DOHH2 (cell line): Measurements from ENCODE around the gene DNASE1L2.
"Not testable (repeated sequence)": the region's sequence is repeated elsewhere in the genome, so short reads cannot be mapped to it uniquely, and the experiment has no call there.

Experiments used
- H3F3A ChIP-seq: fragments of 200-600 bp; sonication (generic), shearing (Covaris generic); 2 replicates; pipeline ENCODE4 v1.6.0; 2016; ENCODE audit warnings: antibody characterized with exemption, mild to moderate bottlenecking; ENCODE audit not compliant: control insufficient read depth, insufficient read depth
- H3K27ac ChIP-seq: fragments of 200-600 bp; sonication (generic); 2 replicates; pipeline ENCODE4 v1.5.1; 2014; ENCODE audit warnings: low read depth, mild to moderate bottlenecking, low read length, moderate library complexity
- H3K27me3 ChIP-seq: fragments of 200-600 bp; sonication (generic); 2 replicates; pipeline ENCODE4 v1.6.1; 2014; ENCODE audit warnings: mild to moderate bottlenecking, low read length, mixed read lengths; ENCODE audit not compliant: control insufficient read depth
- H3K36me3 ChIP-seq: fragments of 200-600 bp; sonication (generic); 2 replicates; pipeline ENCODE4 v1.6.1; 2014; ENCODE audit warnings: mild to moderate bottlenecking, low read length, moderate library complexity, mixed read lengths; ENCODE audit not compliant: control insufficient read depth
- H3K4me1 ChIP-seq: fragments of 200-600 bp; sonication (generic); 2 replicates; pipeline ENCODE4 v1.6.1; 2014; ENCODE audit warnings: mild to moderate bottlenecking, low read length, mixed read lengths; ENCODE audit not compliant: control insufficient read depth
- H3K4me2 ChIP-seq: fragments of 200-600 bp; sonication (generic); 2 replicates; pipeline ENCODE4 v1.6.0; 2014; ENCODE audit warnings: mild to moderate bottlenecking, low read length, moderate library complexity
- H3K4me3 ChIP-seq: fragments of 200-600 bp; sonication (generic); 2 replicates; pipeline ENCODE4 v1.5.1; 2014; ENCODE audit warnings: mild to moderate bottlenecking, low read length, mixed read lengths
- H3K79me2 ChIP-seq: fragments of 200-600 bp; sonication (generic); 2 replicates; pipeline ENCODE4 v1.6.1; 2014; ENCODE audit warnings: mild to moderate bottlenecking, low read length, mixed read lengths; ENCODE audit not compliant: control insufficient read depth
- H3K9me2 ChIP-seq: fragments of 200-600 bp; sonication (generic); replicated peaks from 2 replicates; pipeline ENCODE4 v1.6.1; 2014; ENCODE audit warnings: mild to moderate bottlenecking, low read length, mixed read lengths; ENCODE audit not compliant: control insufficient read depth
- H3K9me3 ChIP-seq: fragments of 200-600 bp; sonication (generic); 2 replicates; pipeline ENCODE4 v1.6.1; 2014; ENCODE audit warnings: antibody characterized with exemption, low read length, mixed read lengths; ENCODE audit not compliant: control insufficient read depth, insufficient read depth
- H4K20me1 ChIP-seq: fragments of 200-600 bp; sonication (generic); 2 replicates; pipeline ENCODE4 v1.6.0; 2014; ENCODE audit warnings: low read depth, mild to moderate bottlenecking, antibody characterized with exemption, low read length, moderate library complexity; ENCODE audit not compliant: control insufficient read depth, insufficient read depth
- EZH2phosphoT487 ChIP-seq: fragments of 200-600 bp; sonication (generic); IDR thresholded peaks from 2 replicates; pipeline ENCODE4 v1.6.1; 2017; ENCODE audit warnings: borderline replicate concordance, mild to moderate bottlenecking, antibody characterized with exemption, low read length, moderate library complexity, mixed read lengths
- TF ChIP-seq, protein P1 (sequence below): fragments of 200-600 bp; sonication (generic); IDR thresholded peaks from one replicate; pipeline ENCODE4 v1.5.1; 2014; ENCODE audit warnings: antibody characterized with exemption, mild to moderate bottlenecking, low read depth, low read length; ENCODE audit not compliant: poor library complexity, severe bottlenecking

DNASE1L2 gene

DNA sequence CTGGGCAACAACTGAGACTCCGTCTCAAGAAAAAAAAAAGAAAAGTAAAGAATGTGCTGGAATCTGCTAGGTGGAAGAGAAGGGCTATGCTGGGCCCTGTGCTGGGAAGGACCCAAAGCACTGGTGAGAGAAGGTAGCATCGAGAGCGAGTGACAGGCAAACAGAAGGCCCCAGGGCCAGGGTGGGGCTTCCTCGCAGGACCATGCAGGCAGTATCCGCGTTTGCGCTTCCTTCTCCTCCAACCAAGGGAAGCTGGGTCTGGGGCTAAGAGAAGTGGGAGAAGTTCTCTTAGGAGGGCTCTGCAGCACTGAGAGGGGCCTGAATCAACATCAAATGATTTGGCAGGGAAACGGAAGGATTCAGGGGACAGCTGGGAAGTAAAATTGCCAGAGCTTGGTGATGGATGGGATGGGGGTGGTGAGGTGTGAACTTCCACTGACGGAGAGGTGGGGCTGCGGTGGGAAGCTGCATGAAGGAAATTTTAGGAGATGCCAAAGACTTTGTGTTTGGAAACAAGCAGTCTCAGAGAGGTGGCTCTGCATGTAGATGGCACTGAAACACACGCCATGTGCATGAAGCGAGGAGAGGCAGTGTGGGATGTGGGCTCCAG is 20.4 kb downstream of the DNASE1L2 start:
- no peaks in the 10 kb centered on the region for H3K9me2 ChIP-seq
- no peak overlapping the region for H3K4me3 ChIP-seq
- H3K4me2 ChIP-seq: no peak overlapping the region
- no peak for TF ChIP-seq EZH2phosphoT487
- TF ChIP-seq, protein P1, sequence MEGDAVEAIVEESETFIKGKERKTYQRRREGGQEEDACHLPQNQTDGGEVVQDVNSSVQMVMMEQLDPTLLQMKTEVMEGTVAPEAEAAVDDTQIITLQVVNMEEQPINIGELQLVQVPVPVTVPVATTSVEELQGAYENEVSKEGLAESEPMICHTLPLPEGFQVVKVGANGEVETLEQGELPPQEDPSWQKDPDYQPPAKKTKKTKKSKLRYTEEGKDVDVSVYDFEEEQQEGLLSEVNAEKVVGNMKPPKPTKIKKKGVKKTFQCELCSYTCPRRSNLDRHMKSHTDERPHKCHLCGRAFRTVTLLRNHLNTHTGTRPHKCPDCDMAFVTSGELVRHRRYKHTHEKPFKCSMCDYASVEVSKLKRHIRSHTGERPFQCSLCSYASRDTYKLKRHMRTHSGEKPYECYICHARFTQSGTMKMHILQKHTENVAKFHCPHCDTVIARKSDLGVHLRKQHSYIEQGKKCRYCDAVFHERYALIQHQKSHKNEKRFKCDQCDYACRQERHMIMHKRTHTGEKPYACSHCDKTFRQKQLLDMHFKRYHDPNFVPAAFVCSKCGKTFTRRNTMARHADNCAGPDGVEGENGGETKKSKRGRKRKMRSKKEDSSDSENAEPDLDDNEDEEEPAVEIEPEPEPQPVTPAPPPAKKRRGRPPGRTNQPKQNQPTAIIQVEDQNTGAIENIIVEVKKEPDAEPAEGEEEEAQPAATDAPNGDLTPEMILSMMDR: no peak
- H3K9me3 ChIP-seq: no peaks in the 10 kb centered on the region
- peaks cover 48% of the 10 kb centered on the region for H3K79me2 ChIP-seq
- peaks cover 92% of the 10 kb centered on the region for H3K36me3 ChIP-seq
- H4K20me1 ChIP-seq: peaks cover 9% of the 10 kb centered on the region; the same call in 1 of the 2 replicates
- H3K27me3 ChIP-seq: no peaks in the 10 kb centered on the region
- H3K4me1 ChIP-seq: peaks cover 18% of the 10 kb centered on the region
- H3K27ac ChIP-seq: no peak overlapping the region
- peaks cover 51% of the 10 kb centered on the region for H3F3A ChIP-seq

GRCh38 chr16:2257726-2258125 is 21.5 kb downstream of the DNASE1L2 start:
- H3K27ac ChIP-seq: no peak overlapping the region
- peaks cover 56% of the 10 kb centered on the region for H3K79me2 ChIP-seq
- no peak overlapping the region for H3K4me3 ChIP-seq
- H3K4me1 ChIP-seq: peaks cover 9% of the 10 kb centered on the region
- H3K4me2 ChIP-seq: no peak overlapping the region
- H3K27me3 ChIP-seq: no peaks in the 10 kb centered on the region
- peaks cover 95% of the 10 kb centered on the region for H3K36me3 ChIP-seq
- H3F3A ChIP-seq: peaks cover 40% of the 10 kb centered on the region
- H3K9me2 ChIP-seq: no peaks in the 10 kb centered on the region
- H4K20me1 ChIP-seq: peaks cover 8% of the 10 kb centered on the region; the same call in 1 of the 2 replicates
- TF ChIP-seq, protein P1: no peak
- TF ChIP-seq EZH2phosphoT487: no peak
- H3K9me3 ChIP-seq: no peaks in the 10 kb centered on the region

DNA sequence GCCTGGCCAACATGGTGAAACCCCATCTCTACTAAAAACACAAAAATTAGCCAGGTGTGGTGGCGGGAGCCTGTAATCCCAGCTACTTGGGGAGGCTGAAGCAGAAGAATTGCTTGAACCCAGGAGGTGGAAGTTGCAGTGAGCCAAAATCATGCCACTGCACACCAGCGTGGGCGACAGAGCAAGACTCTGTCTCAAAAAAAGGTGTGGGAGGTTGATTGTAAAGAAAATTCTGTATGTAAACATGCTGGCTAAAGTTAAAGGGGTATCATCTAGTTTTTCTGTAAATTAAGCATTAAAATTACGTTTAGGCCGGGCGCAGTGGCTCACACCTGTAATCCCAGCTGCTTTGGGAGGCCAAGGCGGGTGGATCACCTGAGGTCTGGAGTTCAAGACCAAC is 22.3 kb downstream of the DNASE1L2 start:
- H3K4me2 ChIP-seq, H3K9me3 ChIP-seq, H3K4me1 ChIP-seq, H3K27ac ChIP-seq, H3K4me3 ChIP-seq, H3K27me3 ChIP-seq, H3K9me2 ChIP-seq: not testable (repeated sequence)
- H3F3A ChIP-seq: peaks cover 32% of the 10 kb centered on the region
- peaks cover 65% of the 10 kb centered on the region for H3K79me2 ChIP-seq
- peaks cover 96% of the 10 kb centered on the region for H3K36me3 ChIP-seq
- peaks cover 15% of the 10 kb centered on the region; the same call in 1 of the 2 replicates for H4K20me1 ChIP-seq

- H3K79me2 ChIP-seq: peaks cover 82% of the 10 kb centered on the region
- no peak overlapping the region for H3K4me2 ChIP-seq
- H3K9me2 ChIP-seq: no peaks in the 10 kb centered on the region
- TF ChIP-seq, protein P1: no peak
- TF ChIP-seq EZH2phosphoT487: no peak
- no peaks in the 10 kb centered on the region for H3K27me3 ChIP-seq
- no peak overlapping the region for H3K4me3 ChIP-seq
- H4K20me1 ChIP-seq: peaks cover 28% of the 10 kb centered on the region; the same call in 1 of the 2 replicates
- H3K27ac ChIP-seq: no peak overlapping the region
- peaks cover 3% of the 10 kb centered on the region for H3K4me1 ChIP-seq
- H3K9me3 ChIP-seq: no peaks in the 10 kb centered on the region
- peaks cover 100% of the 10 kb centered on the region for H3K36me3 ChIP-seq
- peaks cover 24% of the 10 kb centered on the region for H3F3A ChIP-seq
Observed at GRCh38 chr16:2260250-2260649, 24.0 kb downstream of the DNASE1L2 start.

GRCh38 chr16:2263026-2263425 is 26.8 kb downstream of the DNASE1L2 start:
- peaks cover 96% of the 10 kb centered on the region for H3K79me2 ChIP-seq

GRCh38 chr16:2266887-2267286 is 30.6 kb downstream of the DNASE1L2 start:
- Histone ChIP-seq H3K36me3 (peaks cover 56% of the 10 kb centered on the region), H3K4me2 (peak overlapping the region; percentile 87), H3K27ac (peak overlapping the region; percentile 74), H3K79me2 (peaks cover 86% of the 10 kb centered on the region), H3K4me1 (peaks cover 28% of the 10 kb centered on the region), H3K4me3 (peak overlapping the region; percentile 82), H4K20me1 (peaks cover 45% of the 10 kb centered on the region)
- not testable (repeated sequence) for H3K9me2 ChIP-seq, H3K9me3 ChIP-seq, H3F3A ChIP-seq, H3K27me3 ChIP-seq

More at GRCh38 chr16:2263026-2263425, 26.8 kb downstream of the DNASE1L2 start:
- H3K9me2 ChIP-seq, H3K4me2 ChIP-seq, H3K9me3 ChIP-seq, H3K4me3 ChIP-seq, H3K27me3 ChIP-seq, H3K27ac ChIP-seq: not testable (repeated sequence)
- H4K20me1 ChIP-seq: peaks cover 34% of the 10 kb centered on the region
- H3K36me3 ChIP-seq: peaks cover 95% of the 10 kb centered on the region
- peaks cover 18% of the 10 kb centered on the region for H3K4me1 ChIP-seq
- H3F3A ChIP-seq: peaks cover 18% of the 10 kb centered on the region
